SK-N-SH (cell line): ENCODE results near the gene LATS2. TPM values are rescaled to one million over a fixed set of nuclear protein-coding genes. Genes with fewer than 3 reads are reported as not detected.

ENCODE experiments used
- CTCF ChIA-PET: fragments of 300-600, 350-600 bp; formaldehyde crosslinking; extraction: SDS; loops from one replicate; lab custom pipeline; 2021; lab: Yijun Ruan, JAX
- POLR2A ChIA-PET: fragments of 350-600 bp; sonication (Branson Sonifier 250); formaldehyde crosslinking; extraction: SDS; loops from one replicate; lab custom pipeline; 2020; ENCODE audit warnings: antibody characterized with exemption, inconsistent platforms; lab: Yijun Ruan, JAX
- DNase-seq: peaks from one replicate; pipeline ENCODE4 v3.0.0; 2012
- H2AFZ ChIP-seq: fragments of 200-600 bp; sonication (generic); 2 replicates; pipeline ENCODE4 v1.8.1; 2016; ENCODE audit warnings: antibody characterized with exemption, mild to moderate bottlenecking, low read depth
- H3F3A ChIP-seq: fragments of 200-600 bp; sonication (generic); replicated peaks from 2 replicates; pipeline ENCODE3; 2016; ENCODE audit warnings: antibody characterized with exemption, mild to moderate bottlenecking; ENCODE audit not compliant: insufficient read depth
- H3K27ac ChIP-seq, 2 experiments: fragments of 200-500 bp in 1 of 2; fragments of 200-600 bp in 1 of 2; sonication (Bioruptor generic) in 1 of 2; sonication (generic), shearing (Covaris generic) in 1 of 2; 2 replicates each; pipeline versions ENCODE4 v1.5.1 to v1.6.1; 2014 to 2016; ENCODE audit warnings: low read depth in 2 of 2, inconsistent platforms in 1 of 2, low read length in 1 of 2, mild to moderate bottlenecking in 1 of 2, mixed read lengths in 1 of 2
- H3K27me3 ChIP-seq: fragments of 200-600 bp; sonication (generic), shearing (Covaris generic); 2 replicates; pipeline ENCODE4 v1.6.1; 2016; ENCODE audit warnings: mixed run types; ENCODE audit not compliant: insufficient read depth
- H3K36me3 ChIP-seq, 2 experiments: fragments of 200-500 bp in 1 of 2; fragments of 200-600 bp in 1 of 2; sonication (Bioruptor generic) in 1 of 2; sonication (generic) in 1 of 2; replicated peaks in 1 of 2; 2 replicates each; pipeline versions ENCODE3 to v1.5.1; 2014 to 2016; ENCODE audit warnings: low read length in 1 of 2, mild to moderate bottlenecking in 1 of 2; ENCODE audit not compliant: insufficient read depth in 2 of 2, control insufficient read depth in 1 of 2
- H3K4me1 ChIP-seq, 2 experiments: fragments of 200-500 bp in 1 of 2; fragments of 200-600 bp in 1 of 2; sonication (Bioruptor generic) in 1 of 2; sonication (generic), shearing (Covaris generic) in 1 of 2; 2 replicates each; pipeline versions ENCODE4 v1.5.1 to v1.6.1; 2014 to 2016; ENCODE audit warnings: low read depth in 1 of 2, low read length in 1 of 2, mixed run types in 1 of 2; ENCODE audit not compliant: insufficient read depth in 2 of 2, control insufficient read depth in 1 of 2
- H3K4me2 ChIP-seq: fragments of 200-600 bp; sonication (generic), shearing (Covaris generic); 2 replicates; pipeline ENCODE4 v1.6.1; 2017; ENCODE audit warnings: mixed run types
- H3K4me3 ChIP-seq, 2 experiments: fragments of 200-500 bp in 1 of 2; fragments of 200-600 bp in 1 of 2; sonication (Bioruptor generic) in 1 of 2; sonication (generic), shearing (Covaris generic) in 1 of 2; 2 replicates each; pipeline versions ENCODE4 v1.5.1 to v1.8.1; 2014 to 2016; ENCODE audit warnings: low read depth in 2 of 2, inconsistent platforms in 1 of 2, low read length in 1 of 2, mild to moderate bottlenecking in 1 of 2, mixed read lengths in 1 of 2, moderate library complexity in 1 of 2
- H3K79me2 ChIP-seq: fragments of 200-600 bp; sonication (generic); 2 replicates; pipeline ENCODE4 v1.8.1; 2017; ENCODE audit warnings: mild to moderate bottlenecking; ENCODE audit not compliant: insufficient read depth
- H3K9ac ChIP-seq: fragments of 200-600 bp; sonication (generic); 2 replicates; pipeline ENCODE4 v1.6.1; 2017; ENCODE audit warnings: mixed run types
- H3K9me2 ChIP-seq: fragments of 200-600 bp; sonication (generic); 2 replicates; pipeline ENCODE4 v1.6.1; 2017; ENCODE audit warnings: mixed run types
- H3K9me3 ChIP-seq: fragments of 200-600 bp; sonication (generic); 2 replicates; pipeline ENCODE4 v1.6.1; 2017; ENCODE audit warnings: mixed run types, mild to moderate bottlenecking, moderate library complexity
- H4K20me1 ChIP-seq: fragments of 200-600 bp; sonication (generic); 2 replicates; pipeline ENCODE4 v1.6.1; 2017; ENCODE audit warnings: mild to moderate bottlenecking, mixed run types; ENCODE audit not compliant: insufficient read depth
- CHD2 ChIP-seq: fragments of 150-350 bp; IDR thresholded peaks from 2 replicates; pipeline ENCODE4 v1.6.1; 2018; ENCODE audit warnings: low read length; ENCODE audit not compliant: partially characterized antibody
- FOSL2 ChIP-seq: IDR thresholded peaks from 2 replicates; pipeline ENCODE4 v1.4.0; 2012; ENCODE audit warnings: low read depth, mild to moderate bottlenecking, moderate library complexity, borderline replicate concordance
- GATA2 ChIP-seq: sonication (generic); formaldehyde crosslinking; IDR thresholded peaks from 2 replicates; pipeline ENCODE4 v1.5.0; 2020; ENCODE audit warnings: mild to moderate bottlenecking, missing genetic modification reagents
- JUND ChIP-seq: IDR thresholded peaks from 2 replicates; pipeline ENCODE4 v1.4.0; 2012
- MXI1 ChIP-seq: IDR thresholded peaks from 2 replicates; pipeline ENCODE4 v1.6.1; 2012; ENCODE audit warnings: mild to moderate bottlenecking, low read depth, low read length, improper control_type of control experiment
- NFIC ChIP-seq: IDR thresholded peaks from 2 replicates; pipeline ENCODE4 v1.4.0; 2012; ENCODE audit warnings: borderline replicate concordance
- NRF1 ChIP-seq: IDR thresholded peaks from 2 replicates; pipeline ENCODE4 v1.6.1; 2012; ENCODE audit warnings: low read depth, mild to moderate bottlenecking, low read length
- PBX3 ChIP-seq: IDR thresholded peaks from 2 replicates; pipeline ENCODE4; 2012
- RCOR1 ChIP-seq: fragments of 150-350 bp; IDR thresholded peaks from 2 replicates; pipeline ENCODE4 v1.6.1; 2017; ENCODE audit warnings: antibody characterized with exemption, low read length
- REST ChIP-seq: IDR thresholded peaks from 2 replicates; pipeline ENCODE4 v1.6.1; 2012; ENCODE audit warnings: mild to moderate bottlenecking, low read depth, low read length, moderate library complexity
- SIN3A ChIP-seq: IDR thresholded peaks from 2 replicates; pipeline ENCODE4 v1.6.1; 2012; ENCODE audit warnings: low read depth, mild to moderate bottlenecking, low read length, moderate library complexity, borderline replicate concordance
- TAF1 ChIP-seq: IDR thresholded peaks from 2 replicates; pipeline ENCODE4 v1.6.1; 2012; ENCODE audit warnings: low read depth, mild to moderate bottlenecking, low read length, moderate library complexity, borderline replicate concordance
- TCF12 ChIP-seq: IDR thresholded peaks from 2 replicates; pipeline ENCODE4 v1.4.0; 2012
- TEAD4 ChIP-seq: IDR thresholded peaks from 2 replicates; pipeline ENCODE4 v1.4.0; 2012; ENCODE audit warnings: mild to moderate bottlenecking, borderline replicate concordance; ENCODE audit not compliant: insufficient read depth
- USF1 ChIP-seq: IDR thresholded peaks from 2 replicates; pipeline ENCODE4 v1.4.0; 2012; ENCODE audit warnings: low read depth, borderline replicate concordance
- YY1 ChIP-seq: IDR thresholded peaks from 2 replicates; pipeline ENCODE4 v1.4.0; 2012; ENCODE audit warnings: low read depth, mild to moderate bottlenecking
- WGBS: methylation state at CpG from one replicate; pipeline ENCODE4 v1.1.6; 2017; ENCODE audit warnings: low lambda C conversion rate; 5-methylcytosine and 5-hydroxymethylcytosine counted together
- polyA plus RNA-seq, 3 experiments: library from polyadenylated mRNA; depleted of rRNA; stranded (reverse); fragments of >200 nt; gene quantifications; 2 replicates each; pipeline ENCODE4 v1.2.3, GENCODE V29; 2012

LATS2 gene
- polyA plus RNA-seq, 1 of the 3 experiments (the other 2 are of a cell fraction) = 19.6 TPM

- peak overlapping the region in 1 of 2 experiments; percentile 74; a peak in 1 of 4 replicates for H3K27ac ChIP-seq
Observed at GRCh38 chr13:21053231-21053630, 8.2 kb downstream of the LATS2 start.

More at GRCh38 chr13:21053231-21053630, 8.2 kb downstream of the LATS2 start:
- H3K36me3 ChIP-seq = peaks cover 0 to 13% of the 10 kb centered on the region in 2 experiments
- H2AFZ ChIP-seq = no peak overlapping the region
- no peak overlapping the region for H3K4me2 ChIP-seq
- 72% methylated on average over 5 of the region's 5 CpGs for WGBS
- peaks cover 0 to 17% of the 10 kb centered on the region in 2 experiments; a peak in 2 of 4 replicates for H3K4me1 ChIP-seq
- H3K79me2 ChIP-seq = peaks cover 100% of the 10 kb centered on the region
- H3K9ac ChIP-seq = no peak overlapping the region
- POLR2A ChIA-PET = no interaction called here
- TF ChIP-seq RCOR1 (no peak), SIN3A (no peak), MXI1 (no peak), REST (no peak), FOSL2 (no peak), YY1 (no peak), GATA2 (no peak), TEAD4 (no peak), PBX3 (no peak), TCF12 (no peak), NFIC (no peak), USF1 (no peak), JUND (no peak), CHD2 (no peak), NRF1 (no peak), TAF1 (no peak)
- no peaks in the 10 kb centered on the region for H3K27me3 ChIP-seq
- CTCF ChIA-PET = no interaction called here
- no peak for DNase-seq
- no peak overlapping the region for H3K4me3 ChIP-seq
- peaks cover 21% of the 10 kb centered on the region for H3F3A ChIP-seq
- no peaks in the 10 kb centered on the region for H3K9me3 ChIP-seq
- no peaks in the 10 kb centered on the region for H3K9me2 ChIP-seq
- H4K20me1 ChIP-seq = peaks cover 99% of the 10 kb centered on the region
